ENCODE results near the gene ARHGAP42.

Gene ARHGAP42

DNA sequence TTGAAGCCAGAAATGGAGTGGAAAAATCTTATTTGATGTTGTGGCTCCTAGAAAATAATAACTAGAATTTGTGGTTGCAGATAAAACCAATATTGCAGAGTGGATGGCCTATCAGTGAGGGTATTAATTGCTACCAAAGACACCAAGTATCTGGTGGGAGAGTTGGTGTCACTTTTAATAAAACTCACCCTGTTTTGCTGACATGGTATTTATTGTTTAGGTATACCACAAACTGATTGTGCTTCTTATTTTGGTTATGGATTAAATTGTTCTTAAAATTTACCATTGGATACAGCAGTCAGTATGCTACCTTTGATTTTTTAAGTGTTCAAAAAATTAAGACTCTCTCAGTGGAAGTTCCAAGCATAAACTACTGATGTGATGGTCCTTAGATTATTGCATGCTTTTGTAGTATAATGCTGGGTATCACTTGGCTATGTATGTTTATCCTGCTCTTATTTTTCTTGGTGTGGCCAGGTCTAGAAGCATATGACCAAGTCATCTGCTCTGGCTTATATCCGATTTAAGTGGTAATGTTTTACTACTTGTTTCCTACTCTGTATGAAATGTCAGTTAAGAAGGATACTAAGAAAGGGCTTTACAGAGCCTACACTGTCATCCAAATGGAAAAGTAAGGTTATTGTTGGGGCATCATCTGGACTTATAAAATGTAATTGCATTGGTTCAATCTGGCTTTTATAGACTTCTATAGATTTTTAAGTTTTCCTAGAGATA lies 101.6 kb downstream of the ARHGAP42 start:
- H3K27ac ChIP-seq (ENCODE audit: low read depth, low read length) = no peak overlapping the region
- no peak for TF ChIP-seq EZH2phosphoT487 (IDR thresholded peaks at IDR 0.05; ENCODE audit: borderline replicate concordance, low read length)
- TF ChIP-seq, protein P1, sequence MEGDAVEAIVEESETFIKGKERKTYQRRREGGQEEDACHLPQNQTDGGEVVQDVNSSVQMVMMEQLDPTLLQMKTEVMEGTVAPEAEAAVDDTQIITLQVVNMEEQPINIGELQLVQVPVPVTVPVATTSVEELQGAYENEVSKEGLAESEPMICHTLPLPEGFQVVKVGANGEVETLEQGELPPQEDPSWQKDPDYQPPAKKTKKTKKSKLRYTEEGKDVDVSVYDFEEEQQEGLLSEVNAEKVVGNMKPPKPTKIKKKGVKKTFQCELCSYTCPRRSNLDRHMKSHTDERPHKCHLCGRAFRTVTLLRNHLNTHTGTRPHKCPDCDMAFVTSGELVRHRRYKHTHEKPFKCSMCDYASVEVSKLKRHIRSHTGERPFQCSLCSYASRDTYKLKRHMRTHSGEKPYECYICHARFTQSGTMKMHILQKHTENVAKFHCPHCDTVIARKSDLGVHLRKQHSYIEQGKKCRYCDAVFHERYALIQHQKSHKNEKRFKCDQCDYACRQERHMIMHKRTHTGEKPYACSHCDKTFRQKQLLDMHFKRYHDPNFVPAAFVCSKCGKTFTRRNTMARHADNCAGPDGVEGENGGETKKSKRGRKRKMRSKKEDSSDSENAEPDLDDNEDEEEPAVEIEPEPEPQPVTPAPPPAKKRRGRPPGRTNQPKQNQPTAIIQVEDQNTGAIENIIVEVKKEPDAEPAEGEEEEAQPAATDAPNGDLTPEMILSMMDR (IDR thresholded peaks at IDR 0.05; ENCODE audit: low read depth, low read length, poor library complexity, severe bottlenecking) = no peak
- no peaks in the 10 kb centered on the region for H3K27me3 ChIP-seq (ENCODE audit: control insufficient read depth, low read length)
- no peaks in the 10 kb centered on the region for H3K9me2 ChIP-seq (replicated peaks; ENCODE audit: control insufficient read depth, low read length)
- H3F3A ChIP-seq (ENCODE audit: control insufficient read depth, insufficient read depth) = no peaks in the 10 kb centered on the region
- no peaks in the 10 kb centered on the region for H3K79me2 ChIP-seq (ENCODE audit: control insufficient read depth, low read length)
- H3K36me3 ChIP-seq (ENCODE audit: control insufficient read depth, low read length) = no peaks in the 10 kb centered on the region
- no peak overlapping the region for H3K4me2 ChIP-seq (ENCODE audit: low read length)
- H3K4me1 ChIP-seq (ENCODE audit: control insufficient read depth, low read length) = no peaks in the 10 kb centered on the region
- H3K4me3 ChIP-seq (ENCODE audit: low read length) = no peak overlapping the region
- H3K9me3 ChIP-seq (ENCODE audit: control insufficient read depth, insufficient read depth, low read length) = no peaks in the 10 kb centered on the region
- no peaks in the 10 kb centered on the region for H4K20me1 ChIP-seq (ENCODE audit: control insufficient read depth, insufficient read depth, low read depth, low read length)

DNA sequence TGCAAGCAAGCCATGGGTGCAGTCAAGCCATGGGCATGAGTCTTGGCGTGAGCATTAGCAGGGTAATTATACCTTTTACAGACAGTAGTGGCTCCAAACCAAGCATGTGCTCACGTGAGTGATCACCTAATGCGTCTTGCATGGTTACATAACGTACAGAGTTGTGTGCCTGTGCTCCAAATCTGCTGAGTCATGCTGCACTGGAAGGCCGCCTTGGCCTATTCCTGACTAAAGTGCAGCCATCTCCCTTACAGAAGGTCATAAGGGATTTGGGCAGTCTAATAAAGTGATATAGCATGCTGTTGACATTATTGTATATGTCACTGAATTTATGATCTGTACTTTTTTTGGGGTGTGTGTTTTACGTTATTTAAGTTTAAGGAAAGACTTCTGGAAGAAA lies 102.4 kb downstream of the ARHGAP42 start:
- Histone ChIP-seq H3K4me2 (ENCODE audit: low read length) (no peak overlapping the region), H3K79me2 (ENCODE audit: control insufficient read depth, low read length) (no peaks in the 10 kb centered on the region), H3K27me3 (ENCODE audit: control insufficient read depth, low read length) (no peaks in the 10 kb centered on the region), H4K20me1 (ENCODE audit: control insufficient read depth, insufficient read depth, low read depth, low read length) (no peaks in the 10 kb centered on the region), H3K27ac (ENCODE audit: low read depth, low read length) (no peak overlapping the region), H3K4me1 (ENCODE audit: control insufficient read depth, low read length) (no peaks in the 10 kb centered on the region), H3K4me3 (ENCODE audit: low read length) (no peak overlapping the region), H3K36me3 (ENCODE audit: control insufficient read depth, low read length) (no peaks in the 10 kb centered on the region), H3K9me3 (ENCODE audit: control insufficient read depth, insufficient read depth, low read length) (no peaks in the 10 kb centered on the region), H3F3A (ENCODE audit: control insufficient read depth, insufficient read depth) (no peaks in the 10 kb centered on the region), H3K9me2 (replicated peaks; ENCODE audit: control insufficient read depth, low read length) (no peaks in the 10 kb centered on the region)
- TF ChIP-seq, protein P1 (IDR thresholded peaks at IDR 0.05; ENCODE audit: low read depth, low read length, poor library complexity, severe bottlenecking) = no peak
- TF ChIP-seq EZH2phosphoT487 (IDR thresholded peaks at IDR 0.05; ENCODE audit: borderline replicate concordance, low read length) = no peak

DNA sequence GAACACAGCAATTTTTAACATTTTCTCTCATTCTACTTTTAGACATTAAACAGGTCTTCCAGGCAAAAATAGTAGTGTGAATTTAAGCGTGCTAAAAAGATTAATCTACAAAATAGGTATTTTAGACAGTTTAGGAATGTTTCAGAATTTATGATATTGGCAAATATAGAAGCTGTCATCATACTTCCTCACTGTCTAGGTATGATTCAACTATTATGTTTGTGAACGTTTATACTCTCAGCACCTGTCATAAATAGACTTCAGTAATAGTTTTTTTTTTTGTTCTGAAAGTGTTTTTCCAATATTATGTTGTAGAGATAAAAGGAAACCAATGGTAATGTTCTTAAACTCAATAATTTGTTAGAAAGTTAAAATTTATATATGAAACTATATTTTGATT lies 103.0 kb downstream of the ARHGAP42 start:
- H3K27me3 ChIP-seq (ENCODE audit: control insufficient read depth, low read length) = no peaks in the 10 kb centered on the region

More for the DNA sequence above, 103.0 kb downstream of the ARHGAP42 start:
- no peaks in the 10 kb centered on the region for H3K79me2 ChIP-seq (ENCODE audit: control insufficient read depth, low read length)
- H3F3A ChIP-seq (ENCODE audit: control insufficient read depth, insufficient read depth) = no peaks in the 10 kb centered on the region
- no peaks in the 10 kb centered on the region for H3K9me2 ChIP-seq (replicated peaks; ENCODE audit: control insufficient read depth, low read length)
- no peak overlapping the region for H3K4me2 ChIP-seq (ENCODE audit: low read length)
- H4K20me1 ChIP-seq (ENCODE audit: control insufficient read depth, insufficient read depth, low read depth, low read length) = no peaks in the 10 kb centered on the region
- H3K36me3 ChIP-seq (ENCODE audit: control insufficient read depth, low read length) = no peaks in the 10 kb centered on the region
- H3K27ac ChIP-seq (ENCODE audit: low read depth, low read length) = no peak overlapping the region
- no peak overlapping the region for H3K4me3 ChIP-seq (ENCODE audit: low read length)
- no peak for TF ChIP-seq EZH2phosphoT487 (IDR thresholded peaks at IDR 0.05; ENCODE audit: borderline replicate concordance, low read length)
- TF ChIP-seq, protein P1 (IDR thresholded peaks at IDR 0.05; ENCODE audit: low read depth, low read length, poor library complexity, severe bottlenecking) = no peak
- no peaks in the 10 kb centered on the region for H3K9me3 ChIP-seq (ENCODE audit: control insufficient read depth, insufficient read depth, low read length)
- H3K4me1 ChIP-seq (ENCODE audit: control insufficient read depth, low read length) = no peaks in the 10 kb centered on the region
